Adipocyte (in vitro differentiated cells): ENCODE measurements around the gene STXBP6.
"Not testable (repeated sequence)": the region's sequence is repeated elsewhere in the genome, so short reads cannot be mapped to it uniquely, and the experiment has no call there.

Source experiments
- DNase-seq: peaks from one replicate; pipeline ENCODE4 v3.0.0-alpha.2; 2015; ENCODE audit warnings: low read depth
- H3K27me3 ChIP-seq: replicated peaks from 2 replicates; pipeline ENCODE4 v1.7.0; 2013; ENCODE audit warnings: mild to moderate bottlenecking, low read length, moderate library complexity; ENCODE audit not compliant: control insufficient read depth, insufficient read depth
- H3K36me3 ChIP-seq: 2 replicates; pipeline ENCODE4 v1.7.0; 2013; ENCODE audit warnings: low read length, mild to moderate bottlenecking, moderate library complexity; ENCODE audit not compliant: control insufficient read depth, insufficient read depth, severe bottlenecking
- H3K4me1 ChIP-seq: 2 replicates; pipeline ENCODE4 v1.7.0; 2013; ENCODE audit warnings: mild to moderate bottlenecking, low read length, moderate library complexity; ENCODE audit not compliant: control insufficient read depth, insufficient read depth
- H3K4me3 ChIP-seq: 2 replicates; pipeline ENCODE4 v1.7.0; 2013; ENCODE audit warnings: mild to moderate bottlenecking, low read length, moderate library complexity
- H3K9ac ChIP-seq: 2 replicates; pipeline ENCODE4 v1.7.0; 2013; ENCODE audit warnings: mild to moderate bottlenecking, low read length, moderate library complexity
- H3K9me3 ChIP-seq: 2 replicates; pipeline ENCODE4 v1.7.0; 2013; ENCODE audit warnings: mild to moderate bottlenecking, low read length, moderate library complexity; ENCODE audit not compliant: control insufficient read depth

The STXBP6 gene

DNA sequence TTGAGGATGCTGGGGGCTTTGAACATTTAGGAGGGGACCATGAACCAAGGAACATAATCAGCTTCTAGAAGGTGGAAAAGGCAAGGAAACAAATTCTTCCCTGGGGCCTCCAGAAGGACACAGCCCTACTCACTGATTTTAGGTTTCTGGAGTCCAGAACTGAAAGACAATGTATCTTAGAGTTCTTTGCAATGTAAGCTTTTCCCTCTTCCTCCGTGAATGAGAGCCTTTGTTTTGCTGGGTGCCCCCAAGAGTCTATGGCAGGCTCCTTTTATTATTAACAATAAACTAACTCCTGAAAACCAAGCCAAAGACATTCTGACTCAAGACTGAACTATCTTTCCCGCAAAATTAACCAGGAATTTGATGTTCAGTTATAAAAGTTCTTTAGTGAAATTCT lies 204.1 kb downstream of the STXBP6 start:
- Histone ChIP-seq H3K4me1 (peaks cover 5% of the 10 kb centered on the region), H3K27me3 (no peaks in the 10 kb centered on the region), H3K36me3 (no peaks in the 10 kb centered on the region), H3K9me3 (no peaks in the 10 kb centered on the region), H3K9ac (no peak overlapping the region), H3K4me3 (no peak overlapping the region)
- DNase-seq: no peak

DNA sequence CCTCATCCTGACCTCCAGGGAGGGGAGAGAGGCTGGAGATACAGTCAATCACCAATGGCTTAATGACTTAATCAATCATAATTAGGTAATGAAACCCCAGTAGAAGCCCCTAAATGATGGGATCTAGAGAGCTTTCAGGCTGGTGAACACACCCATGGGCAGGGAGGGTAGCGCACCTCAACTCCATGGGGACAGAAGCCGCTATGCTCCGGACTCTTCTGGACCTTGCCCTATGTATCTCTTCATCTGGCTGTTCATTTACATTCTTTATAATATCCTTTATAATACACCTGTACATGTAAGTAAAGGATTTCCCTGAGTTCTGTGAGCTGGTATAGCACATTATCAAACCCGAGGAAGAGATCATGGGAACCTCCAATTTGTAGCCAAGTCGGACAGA lies 205.9 kb downstream of the STXBP6 start:
- H3K9ac ChIP-seq: no peak overlapping the region
- H3K9me3 ChIP-seq: no peaks in the 10 kb centered on the region
- no peaks in the 10 kb centered on the region for H3K36me3 ChIP-seq
- no peak overlapping the region for H3K4me3 ChIP-seq
- H3K4me1 ChIP-seq: peaks cover 5% of the 10 kb centered on the region
- H3K27me3 ChIP-seq: no peaks in the 10 kb centered on the region
- no peak for DNase-seq

- Histone ChIP-seq H3K9ac (no peak overlapping the region), H3K9me3 (no peaks in the 10 kb centered on the region), H3K27me3 (no peaks in the 10 kb centered on the region), H3K4me3 (no peak overlapping the region), H3K36me3 (no peaks in the 10 kb centered on the region), H3K4me1 (peaks cover under 1% of the 10 kb centered on the region)
- DNase-seq: no peak
Measured at GRCh38 chr14:24843494-24843893, 206.5 kb downstream of the STXBP6 start.

DNA sequence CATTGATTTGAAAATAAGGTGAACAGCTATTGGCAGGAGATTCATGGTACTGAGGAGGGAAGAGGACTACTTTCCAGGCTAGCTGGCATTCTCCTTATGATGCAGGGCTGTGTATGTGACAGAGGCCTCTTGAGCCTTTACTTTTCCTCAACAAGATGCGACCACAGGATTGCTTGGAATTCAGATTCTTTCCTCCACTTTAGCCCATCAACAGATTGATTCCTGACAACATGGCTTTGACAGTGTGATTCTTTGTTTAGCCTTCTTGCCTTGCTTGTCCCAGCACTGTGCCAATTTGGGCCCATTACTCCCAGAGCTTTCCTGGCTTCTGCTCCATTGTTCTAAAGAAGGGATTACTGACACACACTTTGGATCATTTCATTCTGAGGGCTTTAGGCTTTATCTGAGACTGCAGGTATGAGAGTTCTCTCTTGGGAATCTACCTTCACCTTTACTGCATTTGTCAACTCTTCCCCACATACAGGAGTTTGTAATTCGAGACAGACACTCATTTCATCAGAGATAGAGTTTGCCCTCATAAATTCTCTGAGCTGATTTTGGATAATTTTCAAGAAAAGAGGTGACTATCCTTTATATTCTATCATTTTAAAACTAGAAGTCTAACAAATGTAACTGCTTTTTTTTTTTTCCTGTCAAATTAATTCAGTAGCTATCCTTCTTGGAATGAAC lies 209.6 kb downstream of the STXBP6 start:
- Histone ChIP-seq H3K36me3 (no peaks in the 10 kb centered on the region), H3K4me1 (no peaks in the 10 kb centered on the region), H3K27me3 (no peaks in the 10 kb centered on the region), H3K9me3 (no peaks in the 10 kb centered on the region), H3K4me3 (no peak overlapping the region), H3K9ac (no peak overlapping the region)
- DNase-seq: peak; percentile 28

- Histone ChIP-seq H3K9me3 (no peaks in the 10 kb centered on the region), H3K9ac (no peak overlapping the region), H3K27me3 (no peaks in the 10 kb centered on the region), H3K36me3 (no peaks in the 10 kb centered on the region), H3K4me3 (no peak overlapping the region), H3K4me1 (no peaks in the 10 kb centered on the region)
- no peak for DNase-seq
Measured at GRCh38 chr14:24839617-24840203, 210.2 kb downstream of the STXBP6 start.

DNA sequence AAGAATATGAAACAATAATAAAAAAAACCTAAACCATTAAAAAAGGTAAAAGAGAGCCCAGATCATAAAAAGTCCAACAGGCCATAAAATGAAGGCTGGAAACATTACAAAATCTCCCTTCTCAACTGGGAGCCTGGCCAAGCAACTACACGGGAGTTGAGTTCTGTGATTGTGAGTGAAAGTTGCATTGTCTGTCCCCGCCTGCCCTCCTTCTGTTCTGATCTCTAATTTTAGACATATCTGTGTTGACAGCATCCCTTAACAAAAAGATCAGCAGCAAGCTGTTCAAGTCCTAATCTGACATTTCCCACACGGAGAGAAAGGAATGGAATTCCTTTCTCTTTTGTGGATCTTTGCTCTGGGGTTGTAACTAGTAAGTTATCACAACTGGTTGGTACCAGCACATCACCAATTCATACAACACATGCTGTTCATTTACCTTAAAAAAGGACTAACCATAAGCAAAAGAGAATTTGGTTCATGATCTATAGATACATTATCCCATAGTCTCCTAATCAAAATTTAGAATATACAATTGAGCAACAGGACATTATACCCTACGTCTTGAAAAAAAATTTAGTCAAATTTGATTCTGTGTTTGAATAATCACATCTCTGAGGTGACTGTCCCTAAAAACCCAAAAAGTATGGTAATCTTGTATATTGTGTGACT lies 210.9 kb downstream of the STXBP6 start:
- peak; percentile 51 for DNase-seq
- Histone ChIP-seq H3K4me1 (no peaks in the 10 kb centered on the region), H3K9ac (no peak overlapping the region), H3K27me3 (no peaks in the 10 kb centered on the region), H3K9me3 (no peaks in the 10 kb centered on the region), H3K36me3 (no peaks in the 10 kb centered on the region), H3K4me3 (no peak overlapping the region)

DNA sequence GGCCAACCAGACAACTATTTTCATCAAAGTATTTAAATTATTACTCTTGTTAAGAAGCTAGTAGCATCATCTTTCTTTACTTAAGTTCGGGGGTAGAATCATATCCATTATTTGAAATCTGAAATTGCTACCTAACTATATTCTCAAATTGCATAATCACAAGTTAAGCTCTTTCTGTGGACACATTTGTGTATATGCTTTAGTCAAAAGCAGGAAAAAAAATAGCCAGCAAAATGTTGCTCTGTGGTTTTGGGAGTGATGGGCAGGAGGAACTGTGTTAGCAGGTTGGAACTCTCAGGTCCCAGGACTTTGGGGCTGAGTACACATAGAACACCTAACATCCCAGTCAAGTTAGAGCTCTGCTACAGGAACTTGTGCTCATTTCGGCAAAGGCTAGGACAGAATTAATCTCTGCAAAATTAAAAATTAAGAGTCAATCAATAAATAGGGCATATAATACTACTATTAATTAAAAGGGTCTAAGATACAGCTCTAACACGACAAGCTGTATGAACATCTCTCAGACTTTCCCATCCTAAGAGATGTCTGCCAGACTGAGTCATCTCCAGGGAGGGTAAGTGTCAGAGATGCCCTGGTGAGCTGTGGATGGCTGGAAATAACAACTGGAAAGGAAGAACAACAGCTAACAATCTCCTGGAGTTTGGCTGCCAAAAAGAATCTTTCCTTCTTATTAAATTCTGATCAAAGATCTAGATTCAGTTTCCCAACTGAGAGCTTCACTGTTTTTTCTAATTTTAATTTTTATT lies 212.5 kb downstream of the STXBP6 start:
- Histone ChIP-seq H3K4me3 (no peak overlapping the region), H3K9me3 (no peaks in the 10 kb centered on the region), H3K27me3 (no peaks in the 10 kb centered on the region), H3K4me1 (no peaks in the 10 kb centered on the region), H3K36me3 (no peaks in the 10 kb centered on the region), H3K9ac (no peak overlapping the region)
- peak; percentile 50 for DNase-seq

DNA sequence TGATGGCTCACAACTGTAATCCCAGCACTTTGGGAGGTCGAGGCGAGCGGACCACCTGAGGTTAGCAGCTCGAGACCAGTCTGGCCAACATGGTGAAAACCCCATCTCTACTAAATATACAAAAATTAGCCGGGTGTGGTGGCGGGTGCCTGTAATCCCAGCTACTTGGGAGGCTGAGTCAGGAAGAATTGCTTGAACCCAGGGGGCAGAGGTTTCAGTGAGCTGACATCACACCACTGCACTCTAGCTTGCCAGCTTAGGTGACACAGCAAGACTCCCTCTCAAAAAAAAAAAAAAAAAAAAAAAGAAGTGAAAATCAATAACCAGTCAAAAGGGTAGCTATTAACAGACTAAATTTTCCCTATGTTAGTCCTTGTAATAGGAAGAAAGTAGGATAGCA lies 213.6 kb downstream of the STXBP6 start:
- not testable (repeated sequence) for H3K4me3 ChIP-seq, H3K36me3 ChIP-seq, H3K4me1 ChIP-seq, H3K9ac ChIP-seq, H3K9me3 ChIP-seq, DNase-seq, H3K27me3 ChIP-seq

DNA sequence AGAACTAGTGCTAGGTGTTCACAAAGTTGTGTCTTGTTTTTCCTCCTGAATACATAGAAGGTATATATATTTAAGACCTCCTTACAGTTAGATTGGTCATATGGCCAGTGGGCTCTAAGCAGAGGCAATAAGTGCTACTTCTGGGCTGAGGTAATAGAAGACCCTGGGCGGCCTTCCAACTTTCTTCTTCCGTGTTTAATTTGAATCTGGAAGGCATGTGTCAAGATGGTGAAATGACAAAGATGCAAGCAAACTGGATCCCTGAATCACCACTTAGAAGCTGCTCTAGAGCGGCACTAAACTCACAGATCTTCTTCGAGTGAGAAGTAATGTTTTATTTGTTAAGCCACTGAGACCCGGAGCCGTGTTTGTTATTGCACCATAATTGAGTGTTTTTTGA lies 215.0 kb downstream of the STXBP6 start:
- no peak for DNase-seq
- Histone ChIP-seq H3K9ac (no peak overlapping the region), H3K9me3 (no peaks in the 10 kb centered on the region), H3K4me3 (no peak overlapping the region), H3K27me3 (no peaks in the 10 kb centered on the region), H3K4me1 (no peaks in the 10 kb centered on the region), H3K36me3 (no peaks in the 10 kb centered on the region)

DNA sequence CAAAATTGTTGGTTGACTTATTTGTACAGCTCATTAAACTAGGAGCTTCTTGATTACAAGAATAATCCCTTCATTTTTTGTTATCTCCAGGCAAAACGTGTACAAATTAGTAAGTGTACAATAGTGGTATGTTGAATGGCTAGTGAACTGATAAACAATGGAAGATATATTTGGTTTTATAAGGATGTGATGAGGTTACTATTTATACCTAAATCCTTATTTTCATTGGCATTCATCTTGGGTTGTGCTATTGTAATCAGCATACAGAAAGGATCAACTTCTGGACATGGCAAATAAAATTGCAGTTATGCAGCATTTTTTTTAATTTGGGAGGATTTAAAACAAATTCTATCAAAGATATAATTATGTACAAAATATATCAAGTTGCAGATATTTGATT lies 216.6 kb downstream of the STXBP6 start:
- no peak overlapping the region for H3K4me3 ChIP-seq
- H3K27me3 ChIP-seq: no peaks in the 10 kb centered on the region
- H3K36me3 ChIP-seq: no peaks in the 10 kb centered on the region
- H3K4me1 ChIP-seq: no peaks in the 10 kb centered on the region
- H3K9ac ChIP-seq: no peak overlapping the region
- H3K9me3 ChIP-seq: no peaks in the 10 kb centered on the region
- DNase-seq: no peak

DNA sequence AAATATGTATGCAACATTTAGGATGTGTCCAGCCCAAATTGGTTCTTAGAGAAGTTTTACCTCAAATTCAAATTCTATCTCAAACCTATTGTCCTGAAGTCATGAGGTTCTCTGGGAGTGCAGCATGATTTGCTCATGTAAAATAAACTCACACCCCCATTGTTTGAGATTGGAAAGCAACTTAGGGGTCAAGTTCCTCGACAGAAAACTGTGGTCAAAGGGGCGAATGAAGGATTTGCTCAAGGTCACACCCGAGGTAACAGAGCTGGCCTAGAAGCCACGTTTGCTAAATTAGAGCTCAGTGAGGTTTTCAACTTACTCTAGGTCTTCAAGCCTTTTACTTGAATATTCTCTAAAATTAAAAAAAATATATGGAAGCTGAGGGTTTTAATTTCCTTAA lies 218.3 kb downstream of the STXBP6 start:
- DNase-seq: no peak
- H3K36me3 ChIP-seq: no peaks in the 10 kb centered on the region

More for the DNA sequence above, 218.3 kb downstream of the STXBP6 start:
- no peaks in the 10 kb centered on the region for H3K9me3 ChIP-seq
- no peaks in the 10 kb centered on the region for H3K27me3 ChIP-seq
- no peak overlapping the region for H3K4me3 ChIP-seq
- no peak overlapping the region for H3K9ac ChIP-seq
- H3K4me1 ChIP-seq: no peaks in the 10 kb centered on the region
